Liver (tissue), 9 donors: ENCODE data around the gene FAM107A. TPM values are rescaled to one million over a fixed set of nuclear protein-coding genes. Genes with fewer than 3 reads are reported as not detected.

Experiments used
- DNase-seq: peaks from one replicate; pipeline ENCODE4 v3.0.0-alpha.2; 2017; ENCODE audit warnings: low spot score
- H3K27ac ChIP-seq, 2 donors: one replicate each; pipeline ENCODE4 v1.7.0; 2013; ENCODE audit warnings: inconsistent platforms in 2 of 2, low read length in 2 of 2, control low read depth in 1 of 2, low read depth in 1 of 2, mild to moderate bottlenecking in 1 of 2
- H3K27me3 ChIP-seq, 4 donors: one replicate each; pipeline versions ENCODE4 v1.6.1 to v1.7.0; 2013; ENCODE audit warnings: low read length in 3 of 4, inconsistent platforms in 1 of 4, mild to moderate bottlenecking in 1 of 4, moderate library complexity in 1 of 4; ENCODE audit not compliant: control insufficient read depth in 4 of 4, insufficient read depth in 4 of 4
- H3K36me3 ChIP-seq, 4 donors: one replicate each; pipeline versions ENCODE4 v1.6.1 to v1.7.0; 2013; ENCODE audit warnings: low read length in 3 of 4, mild to moderate bottlenecking in 3 of 4, low read depth in 1 of 4, moderate library complexity in 1 of 4; ENCODE audit not compliant: control insufficient read depth in 4 of 4, insufficient read depth in 3 of 4
- H3K4me1 ChIP-seq, 4 donors: one replicate each; pipeline versions ENCODE4 v1.6.1 to v1.7.0; 2013; ENCODE audit warnings: low read length in 3 of 4, mild to moderate bottlenecking in 3 of 4, moderate library complexity in 1 of 4; ENCODE audit not compliant: control insufficient read depth in 4 of 4, insufficient read depth in 4 of 4
- H3K4me3 ChIP-seq, 3 donors: one replicate each; pipeline versions ENCODE4 v1.6.1 to v1.7.0; 2013; ENCODE audit warnings: low read length in 3 of 3, control low read depth in 1 of 3, low read depth in 1 of 3, mild to moderate bottlenecking in 1 of 3
- H3K9ac ChIP-seq, 2 donors: one replicate each; pipeline ENCODE4 v1.7.0; 2013; ENCODE audit warnings: low read length in 2 of 2, mild to moderate bottlenecking in 2 of 2, moderate library complexity in 2 of 2, control low read depth in 1 of 2, low read depth in 1 of 2
- H3K9me3 ChIP-seq, 4 donors: one replicate each; pipeline versions ENCODE4 v1.6.1 to v1.7.0; 2013; ENCODE audit warnings: low read length in 3 of 4; ENCODE audit not compliant: control insufficient read depth in 4 of 4
- ATF3 ChIP-seq: IDR thresholded peaks from 2 replicates; pipeline ENCODE4 v1.6.1; 2016; ENCODE audit warnings: antibody characterized with exemption
- CTCF ChIP-seq: fragments of 150-350 bp; IDR thresholded peaks from 2 replicates; pipeline ENCODE4 v1.5.1; 2017; ENCODE audit warnings: improper control_type of control experiment, low read depth, low read length; ENCODE audit not compliant: missing input control
- EGR1 ChIP-seq, 2 donors: IDR thresholded peaks; 2 replicates each; pipeline ENCODE4 v1.6.1; 2016 to 2018; ENCODE audit warnings: antibody characterized with exemption in 2 of 2, low read depth in 2 of 2
- FOXA1 ChIP-seq: IDR thresholded peaks from 2 replicates; pipeline ENCODE4 v1.6.1; 2016; ENCODE audit warnings: antibody characterized with exemption
- FOXA2 ChIP-seq: IDR thresholded peaks from 2 replicates; pipeline ENCODE4 v1.6.1; 2016; ENCODE audit warnings: antibody characterized with exemption
- GABPA ChIP-seq, 2 donors: IDR thresholded peaks in 1 of 2; conservative IDR thresholded peaks in 1 of 2; 2 replicates each; pipeline ENCODE4 v1.6.1; 2016; ENCODE audit warnings: antibody characterized with exemption in 2 of 2, mild to moderate bottlenecking in 1 of 2, moderate library complexity in 1 of 2
- HNF4A ChIP-seq, 2 donors: conservative IDR thresholded peaks; 2 replicates each; pipeline ENCODE4 v1.6.1; 2016; ENCODE audit warnings: antibody characterized with exemption in 2 of 2, mild to moderate bottlenecking in 2 of 2
- HNF4G ChIP-seq: IDR thresholded peaks from 2 replicates; pipeline ENCODE4 v1.6.1; 2016; ENCODE audit warnings: antibody characterized with exemption
- JUND ChIP-seq, 2 donors: IDR thresholded peaks; 2 replicates each; pipeline ENCODE4 v1.6.1; 2016; ENCODE audit warnings: antibody characterized with exemption in 2 of 2
- MAX ChIP-seq: IDR thresholded peaks from 2 replicates; pipeline ENCODE4 v1.6.1; 2016; ENCODE audit warnings: antibody characterized with exemption
- NR2F2 ChIP-seq: IDR thresholded peaks from 2 replicates; pipeline ENCODE4 v1.6.1; 2016; ENCODE audit warnings: antibody characterized with exemption
- RAD21 ChIP-seq, 2 donors: IDR thresholded peaks; 2 replicates each; pipeline ENCODE4 v1.6.1; 2016; ENCODE audit warnings: antibody characterized with exemption in 2 of 2, mild to moderate bottlenecking in 2 of 2
- REST ChIP-seq: IDR thresholded peaks from 2 replicates; pipeline ENCODE4 v1.6.1; 2016; ENCODE audit warnings: antibody characterized with exemption, mild to moderate bottlenecking
- RXRA ChIP-seq, 2 donors: IDR thresholded peaks; 2 replicates each; pipeline ENCODE4 v1.6.1; 2017 to 2018; ENCODE audit warnings: antibody characterized with exemption in 2 of 2, mild to moderate bottlenecking in 1 of 2
- SP1 ChIP-seq: IDR thresholded peaks from 2 replicates; pipeline ENCODE4 v1.6.1; 2018; ENCODE audit warnings: antibody characterized with exemption, mild to moderate bottlenecking
- TAF1 ChIP-seq: conservative IDR thresholded peaks from 2 replicates; pipeline ENCODE4 v1.6.1; 2016; ENCODE audit warnings: antibody characterized with exemption, mild to moderate bottlenecking
- YY1 ChIP-seq: IDR thresholded peaks from 2 replicates; pipeline ENCODE4 v1.6.1; 2016; ENCODE audit warnings: antibody characterized with exemption, mild to moderate bottlenecking
- ZBTB33 ChIP-seq: IDR thresholded peaks from 2 replicates; pipeline ENCODE4 v1.6.1; 2016; ENCODE audit warnings: antibody characterized with exemption
- WGBS: extraction: QIAGEN DNeasy Blood & Tissue Kit; methylation state at CpG from one replicate; pipeline ENCODE4 v1.1.7; 2013; 5-methylcytosine and 5-hydroxymethylcytosine counted together
- polyA plus RNA-seq, 2 donors: library from polyadenylated mRNA; stranded (reverse) in 1 of 2; unstranded in 1 of 2; fragments of 200-250 nt in 1 of 2; fragments of >200 nt in 1 of 2; fragmentation: Nextera tagmentation in 1 of 2; extraction: Ambion mirVana in 1 of 2; gene quantifications; one replicate each; pipeline versions ENCODE4 v1.2.1 to v1.2.3, GENCODE V29; 2013 to 2015
- total RNA-seq, 2 donors: library from RNA; depleted of rRNA; stranded (reverse); fragments of >200 nt; gene quantifications; one replicate each; pipeline ENCODE4 v1.2.3, GENCODE V29; 2014
- donor health status: healthy.
- donor health status: healthy.
- donor health status: healthy.
- donor health status: healthy.
- donor health status: healthy.

Gene FAM107A
- total and polyA plus RNA-seq, 4 donors: 0.05 to 4.7 (median 1.4) TPM

- no peak for TF ChIP-seq FOXA1
- TF ChIP-seq EGR1 (IDR thresholded peaks at IDR 0.05; ENCODE audit: low read depth in 2 of 2): no peak
- no peak for TF ChIP-seq YY1
- no peak for TF ChIP-seq TAF1
- TF ChIP-seq MAX: no peak
- TF ChIP-seq RXRA (IDR thresholded peaks at IDR 0.05): no peak
- no peak for TF ChIP-seq JUND (IDR thresholded peaks at IDR 0.05)
- TF ChIP-seq SP1: no peak
- TF ChIP-seq ATF3: no peak
- TF ChIP-seq RAD21 (IDR thresholded peaks at IDR 0.05): no peak
- TF ChIP-seq HNF4G: no peak
- no peak for TF ChIP-seq NR2F2
- TF ChIP-seq HNF4A (conservative IDR thresholded peaks at IDR 0.05): no peak
- Histone ChIP-seq H3K9me3 (no peaks in the 10 kb centered on the region), H3K27ac (no peak overlapping the region), H3K9ac (no peak overlapping the region), H3K27me3 (no peaks in the 10 kb centered on the region), H3K36me3 (no peaks in the 10 kb centered on the region), H3K4me3 (no peak overlapping the region), H3K4me1 (peaks cover 9 to 15% (median 12%) of the 10 kb centered on the region in 4 donors)
- no peak for DNase-seq
- 95% methylated on average over 8 of the region's 8 CpGs for WGBS
These were observed 45.7 kb upstream of the FAM107A start for GRCh38 chr3:58622892-58623291.

- DNase-seq: no peak
These were observed 45.2 kb upstream of the FAM107A start for GRCh38 chr3:58622436-58622835.

More at GRCh38 chr3:58622436-58622835, 45.2 kb upstream of the FAM107A start:
- Histone ChIP-seq H3K27ac (no peak overlapping the region), H3K9me3 (no peaks in the 10 kb centered on the region), H3K4me1 (peaks cover 5 to 11% (median 9%) of the 10 kb centered on the region in 4 donors), H3K9ac (no peak overlapping the region), H3K4me3 (no peak overlapping the region), H3K36me3 (no peaks in the 10 kb centered on the region), H3K27me3 (no peaks in the 10 kb centered on the region)
- TF ChIP-seq FOXA1 (no peak), HNF4G (no peak), CTCF (no peak), TAF1 (no peak), HNF4A (conservative IDR thresholded peaks at IDR 0.05) (no peak), NR2F2 (no peak), FOXA2 (no peak), MAX (no peak), EGR1 (IDR thresholded peaks at IDR 0.05; ENCODE audit: low read depth in 2 of 2) (no peak), JUND (IDR thresholded peaks at IDR 0.05) (no peak), REST (no peak), YY1 (no peak), GABPA (IDR thresholded peaks at IDR 0.05 in 1 of 2, conservative IDR thresholded peaks at IDR 0.05 in 1 of 2) (no peak), ZBTB33 (no peak), SP1 (no peak)
- 96% methylated on average over 4 of the region's 4 CpGs for WGBS
